Endothelial cell of umbilical vein (primary cell): ENCODE data around the gene THOC2.
A peak's percentile ranks its signal among the peaks of the same experiment; 100 is the strongest.

ENCODE experiments used
- EZH2 ChIP-seq: IDR thresholded peaks from 2 replicates; pipeline ENCODE4 v1.6.1; 2012; ENCODE audit warnings: borderline replicate concordance, low read depth, mild to moderate bottlenecking, moderate library complexity, low read length, inconsistent platforms; ENCODE audit not compliant: severe bottlenecking
- GATA2 ChIP-seq: IDR thresholded peaks from 2 replicates; pipeline ENCODE4 v1.7.0; 2011; ENCODE audit warnings: low read depth, mild to moderate bottlenecking, moderate library complexity, mixed read lengths, low read length; ENCODE audit not compliant: insufficient read length, insufficient read depth
- JUN ChIP-seq: IDR thresholded peaks from 2 replicates; pipeline ENCODE4 v1.6.1; 2011; ENCODE audit warnings: borderline replicate concordance, low read depth; ENCODE audit not compliant: insufficient read length, insufficient read depth
- MYC ChIP-seq: IDR thresholded peaks from one replicate; pipeline ENCODE4 v1.6.1; 2011; ENCODE audit warnings: mild to moderate bottlenecking, low read depth, low read length
- POLR2A ChIP-seq: IDR thresholded peaks from 2 replicates; pipeline ENCODE4 v1.6.1; 2012; ENCODE audit warnings: low read depth, mild to moderate bottlenecking, control low read depth, low read length
- POLR2AphosphoS5 ChIP-seq: IDR thresholded peaks from 2 replicates; pipeline ENCODE4 v1.6.1; 2012; ENCODE audit warnings: low read depth, mild to moderate bottlenecking, control low read depth, low read length, moderate library complexity; ENCODE audit not compliant: insufficient read depth
- TF ChIP-seq, protein P1 (sequence below), 2 donors: IDR thresholded peaks; 1 replicate in 1 of 2; 2 replicates in 1 of 2; pipeline ENCODE4 v1.5.1; 2011; ENCODE audit warnings: low read length in 2 of 2, mild to moderate bottlenecking in 2 of 2, moderate library complexity in 2 of 2, control low read depth in 1 of 2, inconsistent platforms in 1 of 2, low read depth in 1 of 2; ENCODE audit not compliant: insufficient read depth in 1 of 2; ENCODE audit errors: extremely low read depth in 1 of 2
- TF ChIP-seq, protein P2 (sequence below): IDR thresholded peaks from 2 replicates; pipeline ENCODE4 v1.6.1; 2011; ENCODE audit not compliant: insufficient read depth, insufficient read length

DNA sequence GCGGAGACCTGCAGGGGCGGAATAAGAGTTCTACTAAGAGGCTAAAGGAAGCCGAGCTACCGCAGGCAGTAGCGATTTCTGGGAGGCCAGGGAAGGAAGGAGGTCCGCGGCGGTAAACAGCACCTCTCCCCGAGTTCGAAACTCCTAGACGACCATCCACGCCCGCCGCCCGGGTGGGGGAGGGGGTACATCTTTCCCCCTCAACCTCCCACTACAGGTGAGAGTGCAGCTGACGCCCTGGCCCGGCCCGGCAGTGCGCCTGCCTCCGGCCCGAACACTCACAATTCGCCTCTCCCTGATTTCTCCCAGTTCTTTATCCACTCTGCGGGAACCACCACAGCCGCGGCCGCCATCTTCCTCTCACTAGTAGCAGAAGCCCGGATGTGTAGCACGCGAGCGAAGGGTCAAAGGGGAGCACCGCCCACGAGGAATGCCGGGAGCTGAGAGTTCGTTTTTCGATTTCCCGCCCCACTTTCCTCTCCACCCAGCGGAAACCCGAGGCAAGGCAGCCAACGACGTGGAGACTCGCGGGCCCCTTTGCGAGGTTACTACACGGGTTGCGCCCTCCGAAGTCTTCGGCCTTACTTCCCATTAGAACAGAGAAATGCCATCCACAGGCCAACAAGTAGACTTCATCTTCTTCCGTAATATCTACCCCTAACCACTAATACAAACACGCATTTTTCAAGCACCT, at the start of gene THOC2:
- TF ChIP-seq, protein P1, sequence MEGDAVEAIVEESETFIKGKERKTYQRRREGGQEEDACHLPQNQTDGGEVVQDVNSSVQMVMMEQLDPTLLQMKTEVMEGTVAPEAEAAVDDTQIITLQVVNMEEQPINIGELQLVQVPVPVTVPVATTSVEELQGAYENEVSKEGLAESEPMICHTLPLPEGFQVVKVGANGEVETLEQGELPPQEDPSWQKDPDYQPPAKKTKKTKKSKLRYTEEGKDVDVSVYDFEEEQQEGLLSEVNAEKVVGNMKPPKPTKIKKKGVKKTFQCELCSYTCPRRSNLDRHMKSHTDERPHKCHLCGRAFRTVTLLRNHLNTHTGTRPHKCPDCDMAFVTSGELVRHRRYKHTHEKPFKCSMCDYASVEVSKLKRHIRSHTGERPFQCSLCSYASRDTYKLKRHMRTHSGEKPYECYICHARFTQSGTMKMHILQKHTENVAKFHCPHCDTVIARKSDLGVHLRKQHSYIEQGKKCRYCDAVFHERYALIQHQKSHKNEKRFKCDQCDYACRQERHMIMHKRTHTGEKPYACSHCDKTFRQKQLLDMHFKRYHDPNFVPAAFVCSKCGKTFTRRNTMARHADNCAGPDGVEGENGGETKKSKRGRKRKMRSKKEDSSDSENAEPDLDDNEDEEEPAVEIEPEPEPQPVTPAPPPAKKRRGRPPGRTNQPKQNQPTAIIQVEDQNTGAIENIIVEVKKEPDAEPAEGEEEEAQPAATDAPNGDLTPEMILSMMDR (IDR thresholded peaks at IDR 0.05; ENCODE audit: extremely low read depth in 1 of 2, insufficient read depth in 1 of 2, low read depth in 1 of 2, low read length in 2 of 2) = peak in 1 of 2 donors; percentile 33
- no peak for TF ChIP-seq MYC
- TF ChIP-seq POLR2A = peak; percentile 76
- TF ChIP-seq POLR2AphosphoS5 = peak; percentile 69
- TF ChIP-seq, protein P2, sequence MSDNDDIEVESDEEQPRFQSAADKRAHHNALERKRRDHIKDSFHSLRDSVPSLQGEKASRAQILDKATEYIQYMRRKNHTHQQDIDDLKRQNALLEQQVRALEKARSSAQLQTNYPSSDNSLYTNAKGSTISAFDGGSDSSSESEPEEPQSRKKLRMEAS = peak; percentile 26
- no peak for TF ChIP-seq GATA2
- no peak for TF ChIP-seq EZH2
- TF ChIP-seq JUN = no peak
